OCI-LY7 (cell line): Measurements from ENCODE around the gene ITGA2. TPM values are rescaled to one million over a fixed set of nuclear protein-coding genes. Genes with fewer than 3 reads are reported as not detected.

Source experiments
- BruUV-seq: library from RNA; stranded (reverse); fragments of 400-500 nt; replicated peaks from 2 replicates; lab custom pipeline; 2021; lab: Mats Ljungman, UMichigan
- CTCF ChIA-PET: fragments of 300-600 bp; sonication (Branson Sonifier 250); formaldehyde crosslinking; loops from one replicate; lab custom pipeline; 2022; ENCODE audit warnings: antibody characterized with exemption; ENCODE audit not compliant: unreplicated experiment; lab: Charles Lee
- POLR2A ChIA-PET: fragments of 300-600 bp; sonication (Branson Sonifier 250); formaldehyde crosslinking; loops from one replicate; lab custom pipeline; 2022; ENCODE audit warnings: antibody characterized with exemption; lab: Charles Lee
- DNase-seq: peaks from one replicate; pipeline ENCODE4 v3.0.0-alpha.2; 2015; ENCODE audit warnings: low spot score
- H2AFZ ChIP-seq: fragments of 200-600 bp; sonication (generic), shearing (Covaris generic); 2 replicates; pipeline ENCODE4 v1.6.1; 2014; ENCODE audit warnings: mild to moderate bottlenecking, antibody characterized with exemption, low read length, moderate library complexity
- H3K27ac ChIP-seq: fragments of 200-600 bp; sonication (generic); 2 replicates; pipeline ENCODE4 v1.5.1; 2014; ENCODE audit warnings: mixed run types, low read depth, mild to moderate bottlenecking, moderate library complexity, low read length, inconsistent platforms; ENCODE audit not compliant: poor library complexity, severe bottlenecking
- H3K36me3 ChIP-seq: fragments of 200-600 bp; sonication (generic); 2 replicates; pipeline ENCODE4 v1.6.1; 2014; ENCODE audit warnings: mild to moderate bottlenecking, antibody characterized with exemption, low read length, moderate library complexity, mixed read lengths; ENCODE audit not compliant: insufficient read depth
- H3K4me1 ChIP-seq: fragments of 200-600 bp; sonication (generic); 2 replicates; pipeline ENCODE4 v1.5.1; 2014; ENCODE audit warnings: mild to moderate bottlenecking, low read length; ENCODE audit not compliant: insufficient read depth, poor library complexity, severe bottlenecking
- H3K4me2 ChIP-seq: fragments of 200-600 bp; sonication (generic); 2 replicates; pipeline ENCODE4 v1.6.1; 2014; ENCODE audit warnings: mild to moderate bottlenecking, low read length
- H3K4me3 ChIP-seq: fragments of 200-600 bp; sonication (generic); 2 replicates; pipeline ENCODE4 v1.5.1; 2014; ENCODE audit warnings: mild to moderate bottlenecking, low read depth, low read length; ENCODE audit not compliant: poor library complexity, severe bottlenecking
- H3K79me2 ChIP-seq: fragments of 200-600 bp; sonication (generic); 2 replicates; pipeline ENCODE4 v1.6.1; 2016; ENCODE audit warnings: low read depth, mild to moderate bottlenecking, low read length, moderate library complexity, mixed read lengths; ENCODE audit not compliant: insufficient read depth
- H3K9me2 ChIP-seq: fragments of 200-600 bp; sonication (generic); 2 replicates; pipeline ENCODE4 v1.6.1; 2016; ENCODE audit warnings: mild to moderate bottlenecking, low read length, mixed read lengths; ENCODE audit not compliant: insufficient read depth
- H3K9me3 ChIP-seq: fragments of 200-600 bp; sonication (generic); 2 replicates; pipeline ENCODE4 v1.6.1; 2014; ENCODE audit warnings: mild to moderate bottlenecking, mixed run types, low read length, mixed read lengths
- H4K20me1 ChIP-seq: fragments of 200-600 bp; sonication (generic); 2 replicates; pipeline ENCODE4 v1.6.1; 2014; ENCODE audit warnings: mild to moderate bottlenecking, antibody characterized with exemption, low read length, moderate library complexity, mixed read lengths; ENCODE audit not compliant: insufficient read depth
- CTCF ChIP-seq: fragments of 200-600 bp; sonication (generic); conservative IDR thresholded peaks from 2 replicates; pipeline ENCODE4 v1.5.1; 2014; ENCODE audit warnings: mild to moderate bottlenecking, antibody characterized with exemption, low read length, moderate library complexity, mixed read lengths
- EZH2phosphoT487 ChIP-seq: fragments of 200-600 bp; sonication (generic); IDR thresholded peaks from 2 replicates; pipeline ENCODE4 v1.6.1; 2018; ENCODE audit warnings: low read depth, borderline replicate concordance, mild to moderate bottlenecking, mixed run types, antibody characterized with exemption, low read length, moderate library complexity, mixed read lengths
- intact Hi-C: fragments of 100-400 bp; cut with micrococcal nuclease; formaldehyde crosslinking; loops from one replicate; pipeline ENCODE4 v1.10.0; 2022; ENCODE audit not compliant: unreplicated experiment
- total RNA-seq, 2 experiments: library from RNA; depleted of rRNA in 1 of 2; stranded (reverse); fragments of >200 nt in 1 of 2; shearing (Covaris generic) in 1 of 2; gene quantifications; 2 replicates each; pipeline ENCODE4 v1.2.3, GENCODE V29; 2014 to 2022

ITGA2 gene
- total RNA-seq, 2 experiments from 2014 or later: not detected

DNA sequence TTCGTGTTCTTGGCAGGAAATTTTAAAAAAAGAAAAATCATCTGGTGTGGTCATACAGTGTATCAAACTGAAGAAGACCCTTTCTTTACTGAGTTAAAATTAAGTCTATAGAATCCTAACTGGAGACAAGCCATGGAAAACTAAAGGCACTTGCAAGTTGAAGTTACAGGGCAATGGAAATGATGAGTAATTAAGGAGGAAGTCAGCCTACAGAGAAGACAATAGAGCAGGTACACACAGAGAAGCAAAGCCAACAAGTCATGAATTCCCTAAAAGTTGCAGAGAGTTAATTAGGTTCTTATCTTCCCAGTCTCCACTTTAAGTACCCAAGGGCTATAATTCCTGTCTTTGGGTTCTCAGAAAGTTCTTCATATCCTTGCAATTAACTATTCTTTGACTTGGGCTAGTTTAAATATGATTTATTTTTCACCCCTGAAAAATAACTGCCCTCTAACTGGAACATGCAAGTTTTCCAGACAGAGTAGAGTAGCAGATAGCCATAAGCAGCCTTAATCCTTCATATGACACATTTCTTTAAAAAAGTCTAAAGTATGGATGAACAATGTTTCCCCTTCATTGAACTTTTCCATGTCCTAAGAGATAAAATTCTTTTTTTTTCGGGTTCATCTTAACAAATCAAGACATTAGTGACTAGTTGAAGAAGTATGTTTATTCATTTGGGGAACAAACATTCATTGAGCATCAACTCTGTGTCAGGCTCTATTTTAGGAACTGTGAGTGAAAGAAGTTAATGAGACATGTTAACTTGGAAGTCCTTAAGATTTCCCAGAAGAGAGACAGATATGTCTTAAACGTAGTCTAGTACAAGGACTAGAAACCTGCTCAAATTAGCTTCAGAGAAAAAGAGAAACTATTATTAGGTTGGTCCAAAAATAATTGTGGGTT lies 5.2 kb upstream of the ITGA2 start:
- POLR2A ChIA-PET: no interaction called here
- CTCF ChIA-PET: no interaction called here
- Histone ChIP-seq H4K20me1 (no peaks in the 10 kb centered on the region), H3K9me2 (no peaks in the 10 kb centered on the region), H3K27ac (no peak overlapping the region), H3K36me3 (no peaks in the 10 kb centered on the region), H3K4me1 (no peaks in the 10 kb centered on the region), H3K9me3 (no peaks in the 10 kb centered on the region), H3K79me2 (no peaks in the 10 kb centered on the region), H2AFZ (no peak overlapping the region), H3K4me2 (no peak overlapping the region), H3K4me3 (no peak overlapping the region)
- DNase-seq: no peak
- intact Hi-C loops: no loop called here
- BruUV-seq: no TSS peak
- TF ChIP-seq EZH2phosphoT487: no peak
- TF ChIP-seq CTCF: no peak

DNA sequence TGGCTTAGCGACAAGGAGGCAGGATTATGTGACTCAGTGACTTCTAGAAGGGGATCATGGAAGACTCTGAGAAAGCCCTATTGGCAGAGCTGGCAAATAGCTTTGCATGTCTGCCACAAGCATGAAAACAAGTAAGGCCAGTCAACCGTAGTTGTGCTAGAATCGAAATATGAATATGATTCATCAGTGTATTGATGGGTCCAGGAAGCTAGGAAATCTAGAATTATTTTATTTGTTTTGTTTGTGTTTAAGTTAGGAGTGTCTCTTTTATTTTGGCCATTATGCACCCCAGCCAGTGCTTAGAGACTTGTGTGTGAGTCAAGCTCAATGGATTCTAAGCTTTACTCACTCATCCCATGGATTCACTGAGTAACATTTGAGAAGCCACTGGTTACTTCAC lies 3.8 kb upstream of the ITGA2 start:
- no TSS peak for BruUV-seq
- Histone ChIP-seq H3K9me3 (no peaks in the 10 kb centered on the region), H3K36me3 (no peaks in the 10 kb centered on the region), H3K79me2 (no peaks in the 10 kb centered on the region), H3K4me1 (no peaks in the 10 kb centered on the region), H3K9me2 (no peaks in the 10 kb centered on the region), H3K4me3 (no peak overlapping the region), H3K27ac (no peak overlapping the region), H3K4me2 (no peak overlapping the region), H4K20me1 (no peaks in the 10 kb centered on the region), H2AFZ (no peak overlapping the region)
- TF ChIP-seq EZH2phosphoT487: no peak
- TF ChIP-seq CTCF: no peak
- POLR2A ChIA-PET: interaction anchor here (0.7 kb wide), 1 partner anchor 81 kb away, joined by 9 read pairs; no protein-coding TSS in a partner anchor
- intact Hi-C loops: no loop called here
- CTCF ChIA-PET: no interaction called here
- DNase-seq: no peak

DNA sequence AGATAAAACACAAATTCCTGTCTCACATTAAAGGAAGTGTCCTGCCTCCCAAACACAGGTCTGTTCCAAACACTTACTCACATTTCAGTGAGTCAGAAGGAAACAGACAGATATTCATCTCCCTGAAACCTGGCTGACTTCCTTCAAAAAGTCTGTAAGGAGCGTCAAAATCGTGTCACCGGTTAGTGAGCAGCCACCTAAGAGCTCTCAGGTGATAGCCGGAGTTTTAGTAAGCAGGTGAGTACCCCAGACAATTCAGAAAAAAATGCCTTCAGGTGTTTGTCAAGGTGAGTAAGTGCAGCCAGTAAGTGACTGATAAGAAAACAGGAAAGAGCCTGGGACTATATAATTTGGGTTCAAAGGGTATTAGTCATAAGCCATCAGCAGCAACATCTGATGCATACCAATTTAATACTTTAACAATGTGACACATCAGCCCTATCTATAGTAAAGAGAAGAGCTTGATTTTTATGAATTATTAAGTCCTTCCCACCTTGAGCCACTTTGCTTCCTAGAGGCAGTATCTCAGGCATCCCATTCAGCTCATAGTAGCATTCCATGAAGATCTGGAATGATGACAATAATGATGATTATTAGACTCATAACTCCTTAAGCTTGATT lies 1.3 kb upstream of the ITGA2 start:
- no TSS peak for BruUV-seq
- no peaks in the 10 kb centered on the region for H3K79me2 ChIP-seq
- no peak overlapping the region for H2AFZ ChIP-seq
- H3K27ac ChIP-seq: no peak overlapping the region
- no peaks in the 10 kb centered on the region for H3K9me3 ChIP-seq
- CTCF ChIA-PET: no interaction called here
- intact Hi-C loops: no loop called here
- no peak for TF ChIP-seq EZH2phosphoT487
- TF ChIP-seq CTCF: no peak
- POLR2A ChIA-PET: interaction anchor here (1.0 kb wide), 1 partner anchor 91 kb away, joined by 3 read pairs; no protein-coding TSS in a partner anchor
- H4K20me1 ChIP-seq: no peaks in the 10 kb centered on the region
- H3K4me3 ChIP-seq: no peak overlapping the region
- H3K4me1 ChIP-seq: no peaks in the 10 kb centered on the region
- H3K4me2 ChIP-seq: no peak overlapping the region
- H3K9me2 ChIP-seq: no peaks in the 10 kb centered on the region
- H3K36me3 ChIP-seq: no peaks in the 10 kb centered on the region
- DNase-seq: no peak
